ENCODE data around the gene ZNF423.

DNA sequence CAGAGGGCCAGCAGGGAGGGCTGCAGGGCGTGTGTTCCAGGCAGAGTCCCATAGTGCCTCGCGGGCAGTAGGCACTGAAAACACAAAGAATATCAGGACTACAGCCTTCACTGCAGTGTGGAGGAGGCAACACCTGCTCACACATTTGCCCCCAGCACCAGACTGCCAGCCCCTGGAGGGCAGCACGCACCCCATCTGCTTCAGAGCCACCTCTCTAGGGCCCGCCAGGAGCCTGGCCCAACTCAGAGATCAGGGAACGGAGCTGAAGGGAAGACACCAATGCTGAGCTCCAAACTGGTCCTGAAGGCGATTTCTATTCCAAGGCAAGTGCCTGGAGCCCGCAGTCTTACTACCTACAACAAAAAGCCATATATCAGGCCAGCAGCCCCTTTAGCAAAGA is 130.3 kb downstream of the ZNF423 start:
- TF ChIP-seq, protein P1, sequence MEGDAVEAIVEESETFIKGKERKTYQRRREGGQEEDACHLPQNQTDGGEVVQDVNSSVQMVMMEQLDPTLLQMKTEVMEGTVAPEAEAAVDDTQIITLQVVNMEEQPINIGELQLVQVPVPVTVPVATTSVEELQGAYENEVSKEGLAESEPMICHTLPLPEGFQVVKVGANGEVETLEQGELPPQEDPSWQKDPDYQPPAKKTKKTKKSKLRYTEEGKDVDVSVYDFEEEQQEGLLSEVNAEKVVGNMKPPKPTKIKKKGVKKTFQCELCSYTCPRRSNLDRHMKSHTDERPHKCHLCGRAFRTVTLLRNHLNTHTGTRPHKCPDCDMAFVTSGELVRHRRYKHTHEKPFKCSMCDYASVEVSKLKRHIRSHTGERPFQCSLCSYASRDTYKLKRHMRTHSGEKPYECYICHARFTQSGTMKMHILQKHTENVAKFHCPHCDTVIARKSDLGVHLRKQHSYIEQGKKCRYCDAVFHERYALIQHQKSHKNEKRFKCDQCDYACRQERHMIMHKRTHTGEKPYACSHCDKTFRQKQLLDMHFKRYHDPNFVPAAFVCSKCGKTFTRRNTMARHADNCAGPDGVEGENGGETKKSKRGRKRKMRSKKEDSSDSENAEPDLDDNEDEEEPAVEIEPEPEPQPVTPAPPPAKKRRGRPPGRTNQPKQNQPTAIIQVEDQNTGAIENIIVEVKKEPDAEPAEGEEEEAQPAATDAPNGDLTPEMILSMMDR (IDR thresholded peaks at IDR 0.05; ENCODE audit: insufficient read depth, low read depth, low read length): no peak
- TF ChIP-seq EZH2 (IDR thresholded peaks at IDR 0.05; ENCODE audit: insufficient read depth, low read length): no peak

Data from astrocyte (in vitro differentiated cells and primary cell).